ENCODE results near the gene WARS2.

DNA sequence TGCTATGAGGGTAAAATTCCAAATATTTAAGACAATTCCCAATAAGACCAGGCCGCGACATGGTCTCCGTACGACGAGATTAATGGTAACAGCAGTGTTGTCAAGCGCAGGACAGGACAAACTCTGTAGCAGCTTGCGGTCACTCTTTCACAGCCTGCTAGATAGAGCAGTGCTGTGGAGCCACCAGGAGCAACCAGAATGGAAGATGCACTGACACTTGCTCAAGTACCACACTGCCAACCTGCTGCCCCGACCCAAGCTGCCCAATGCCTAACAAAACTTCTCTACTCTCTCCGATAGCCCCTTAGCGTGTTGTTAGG, 636 bp downstream of the WARS2 start:
- TF ChIP-seq, protein P1, sequence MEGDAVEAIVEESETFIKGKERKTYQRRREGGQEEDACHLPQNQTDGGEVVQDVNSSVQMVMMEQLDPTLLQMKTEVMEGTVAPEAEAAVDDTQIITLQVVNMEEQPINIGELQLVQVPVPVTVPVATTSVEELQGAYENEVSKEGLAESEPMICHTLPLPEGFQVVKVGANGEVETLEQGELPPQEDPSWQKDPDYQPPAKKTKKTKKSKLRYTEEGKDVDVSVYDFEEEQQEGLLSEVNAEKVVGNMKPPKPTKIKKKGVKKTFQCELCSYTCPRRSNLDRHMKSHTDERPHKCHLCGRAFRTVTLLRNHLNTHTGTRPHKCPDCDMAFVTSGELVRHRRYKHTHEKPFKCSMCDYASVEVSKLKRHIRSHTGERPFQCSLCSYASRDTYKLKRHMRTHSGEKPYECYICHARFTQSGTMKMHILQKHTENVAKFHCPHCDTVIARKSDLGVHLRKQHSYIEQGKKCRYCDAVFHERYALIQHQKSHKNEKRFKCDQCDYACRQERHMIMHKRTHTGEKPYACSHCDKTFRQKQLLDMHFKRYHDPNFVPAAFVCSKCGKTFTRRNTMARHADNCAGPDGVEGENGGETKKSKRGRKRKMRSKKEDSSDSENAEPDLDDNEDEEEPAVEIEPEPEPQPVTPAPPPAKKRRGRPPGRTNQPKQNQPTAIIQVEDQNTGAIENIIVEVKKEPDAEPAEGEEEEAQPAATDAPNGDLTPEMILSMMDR (conservative IDR thresholded peaks at IDR 0.05; ENCODE audit: low read depth, low read length), result no peak
- TF ChIP-seq EZH2 (IDR thresholded peaks at IDR 0.05; ENCODE audit: borderline replicate concordance, low read depth, low read length, poor library complexity, severe bottlenecking), result no peak
